ENCODE measurements around the gene ZNF804A.
A peak's percentile ranks its signal among the peaks of the same experiment; 100 is the strongest.
"Not testable (repeated sequence)": the region's sequence is repeated elsewhere in the genome, so short reads cannot be mapped to it uniquely, and the experiment has no call there.

The ZNF804A gene

GRCh38 chr2:184835398-184835715, 237.0 kb downstream of the ZNF804A start:
- DNase-seq: no peak

DNA sequence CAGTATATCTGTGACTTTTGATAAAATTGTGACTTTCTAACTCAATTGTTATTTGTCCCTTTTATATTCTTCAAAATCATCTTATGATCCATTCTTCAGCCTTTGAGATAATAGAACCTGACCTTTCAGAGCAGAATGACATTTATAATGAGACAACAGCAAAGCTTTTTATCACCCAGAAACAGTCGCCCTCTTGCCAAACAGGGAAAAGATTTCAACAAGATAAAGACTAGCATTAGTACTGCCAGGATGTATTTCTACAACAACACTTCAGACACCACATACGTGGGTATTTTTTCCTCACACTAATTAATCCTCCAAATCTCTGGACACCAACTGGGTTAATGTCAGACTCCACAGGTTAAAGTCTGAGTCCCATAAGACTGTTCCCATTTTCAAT, 249.0 kb downstream of the ZNF804A start:
- no peak for DNase-seq

DNA sequence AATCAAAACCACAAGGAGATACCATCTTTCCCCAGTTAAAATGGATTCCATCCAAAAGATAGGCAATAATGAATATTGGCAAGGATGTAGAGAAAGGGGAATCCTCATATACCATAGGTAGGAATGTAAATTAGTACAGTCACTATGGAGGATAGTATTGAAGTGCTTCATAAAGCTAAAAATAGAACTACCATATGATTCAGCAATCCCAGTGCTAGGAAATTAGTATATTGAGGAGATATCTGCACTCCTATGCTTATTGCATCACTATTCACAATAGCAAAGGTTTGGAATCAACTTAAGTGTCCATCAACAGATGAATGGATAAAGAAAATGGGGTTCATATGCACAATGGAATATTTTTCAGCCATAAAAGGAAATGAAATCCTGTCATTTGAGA, 251.2 kb downstream of the ZNF804A start:
- no peak for DNase-seq

GRCh38 chr2:184851576-184851975, 253.2 kb downstream of the ZNF804A start:
- no peak for DNase-seq

DNA sequence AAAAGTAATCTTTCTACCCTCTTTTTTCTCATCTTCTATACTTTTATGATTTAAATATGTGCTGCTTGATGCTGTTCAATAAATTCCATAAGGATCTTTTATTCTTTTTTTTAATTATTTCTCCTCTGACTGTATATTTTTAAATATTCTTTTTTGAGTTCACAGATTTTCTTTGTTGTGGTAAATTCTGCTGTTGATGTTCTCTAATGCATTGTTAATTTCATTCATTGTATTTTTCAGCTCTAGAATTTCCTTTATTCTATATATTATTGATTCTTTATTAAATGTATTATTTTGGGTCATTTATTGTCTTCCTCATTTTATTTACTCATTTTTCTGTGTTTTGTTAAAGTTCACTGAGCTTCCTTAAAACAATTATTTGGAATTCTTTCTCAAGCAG, 260.9 kb downstream of the ZNF804A start:
- DNase-seq: no peak

GRCh38 chr2:184860744-184861143, 262.4 kb downstream of the ZNF804A start:
- no peak for DNase-seq

GRCh38 chr2:184875212-184875611, 276.9 kb downstream of the ZNF804A start:
- no peak for DNase-seq

DNA sequence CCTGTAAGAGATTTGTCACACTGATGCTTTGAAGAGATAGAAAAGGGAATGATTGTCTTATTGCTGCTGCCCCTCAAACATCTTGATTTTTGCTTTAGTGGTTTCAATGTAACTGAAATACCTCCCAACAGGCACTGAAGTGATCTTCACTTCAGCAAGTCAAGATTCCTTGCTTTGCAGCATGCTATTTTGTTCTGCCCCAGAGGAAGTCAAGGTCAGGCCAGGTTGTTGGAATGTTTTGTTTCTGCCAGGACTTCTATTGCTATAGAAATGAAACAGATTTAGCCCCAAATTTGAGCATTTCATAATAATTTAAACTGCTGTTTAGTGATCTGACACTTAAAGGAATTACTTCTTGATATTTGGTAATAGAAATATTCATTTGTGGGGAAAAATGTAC, 277.6 kb downstream of the ZNF804A start:
- DNase-seq: no peak

- no peak for DNase-seq
Measured at GRCh38 chr2:184877909-184878308, 279.6 kb downstream of the ZNF804A start.

GRCh38 chr2:184879671-184880070, 281.3 kb downstream of the ZNF804A start:
- no peak for DNase-seq

- not testable (repeated sequence) for DNase-seq
Measured at GRCh38 chr2:184886585-184886984, 288.3 kb downstream of the ZNF804A start.

DNA sequence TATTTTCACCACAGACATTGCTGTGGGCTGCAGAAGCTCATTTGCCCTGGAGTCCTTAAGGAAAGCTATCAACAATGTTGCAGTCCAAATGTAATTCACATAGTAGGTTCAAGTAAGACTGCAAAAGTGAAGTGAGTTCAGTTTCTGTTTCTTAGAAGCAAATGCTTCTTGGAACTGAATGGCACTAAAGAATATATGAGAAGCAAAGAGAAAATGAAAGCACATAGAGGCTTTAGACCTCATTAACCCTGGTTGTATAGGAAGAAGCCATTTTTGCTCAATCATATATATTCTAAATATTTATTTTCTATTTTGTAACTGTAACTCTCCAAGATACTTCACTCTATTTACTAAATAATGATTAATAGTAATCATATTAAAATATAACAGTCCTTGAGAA, 292.0 kb downstream of the ZNF804A start:
- DNase-seq: no peak

DNA sequence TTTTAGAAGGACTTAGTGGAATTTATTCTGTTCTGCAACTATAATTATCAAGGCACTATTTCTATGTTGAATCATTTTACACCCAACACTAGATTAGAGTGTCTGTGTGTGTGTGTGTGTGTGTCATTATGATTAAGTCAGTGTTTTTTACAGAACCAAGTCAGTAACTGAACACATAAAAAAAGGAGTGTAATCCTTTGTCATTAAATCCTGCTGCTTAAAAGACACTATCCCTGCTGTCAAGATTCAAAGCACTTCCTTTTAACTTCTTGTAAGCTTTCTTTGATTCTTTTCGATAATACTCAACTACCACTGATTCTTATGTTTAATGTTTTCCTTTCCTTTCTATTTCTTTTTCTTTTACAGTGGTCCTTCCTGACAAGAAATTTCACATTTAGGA, 306.7 kb downstream of the ZNF804A start:
- no peak for DNase-seq

- no peak for DNase-seq
Measured at GRCh38 chr2:184906160-184906559, 307.8 kb downstream of the ZNF804A start.

- DNase-seq: peak; percentile 54
Measured at GRCh38 chr2:184906709-184907108, 308.4 kb downstream of the ZNF804A start.

GRCh38 chr2:184908966-184909365, 310.6 kb downstream of the ZNF804A start:
- DNase-seq: no peak

- DNase-seq: no peak
Measured at GRCh38 chr2:184920451-184920965, 322.2 kb downstream of the ZNF804A start.

- no peak for DNase-seq
Measured at GRCh38 chr2:184921676-184922075, 323.3 kb downstream of the ZNF804A start.

GRCh38 chr2:184923751-184924150, 325.4 kb downstream of the ZNF804A start:
- no peak for DNase-seq

DNA sequence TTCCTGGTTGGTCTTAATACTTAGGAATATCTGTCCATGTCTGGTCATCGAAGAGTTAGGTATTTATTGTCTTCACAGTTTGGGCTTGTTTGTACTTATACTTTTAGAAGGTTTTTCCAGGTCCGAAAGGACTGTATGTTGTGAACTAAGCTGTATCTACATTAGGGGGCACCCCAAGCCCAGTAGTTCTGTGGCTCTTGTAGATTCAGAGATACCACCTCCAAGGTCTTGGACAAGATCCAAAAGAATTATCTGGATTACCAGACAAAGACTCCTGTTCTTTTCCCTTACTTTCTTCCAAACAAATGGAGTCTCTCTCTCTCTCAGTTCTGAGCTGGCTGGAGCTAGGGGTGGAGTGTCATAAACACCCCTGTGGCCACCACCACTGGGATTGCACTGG, 328.7 kb downstream of the ZNF804A start:
- no peak for DNase-seq

GRCh38 chr2:184936761-184937160, 338.4 kb downstream of the ZNF804A start:
- DNase-seq: no peak

DNA sequence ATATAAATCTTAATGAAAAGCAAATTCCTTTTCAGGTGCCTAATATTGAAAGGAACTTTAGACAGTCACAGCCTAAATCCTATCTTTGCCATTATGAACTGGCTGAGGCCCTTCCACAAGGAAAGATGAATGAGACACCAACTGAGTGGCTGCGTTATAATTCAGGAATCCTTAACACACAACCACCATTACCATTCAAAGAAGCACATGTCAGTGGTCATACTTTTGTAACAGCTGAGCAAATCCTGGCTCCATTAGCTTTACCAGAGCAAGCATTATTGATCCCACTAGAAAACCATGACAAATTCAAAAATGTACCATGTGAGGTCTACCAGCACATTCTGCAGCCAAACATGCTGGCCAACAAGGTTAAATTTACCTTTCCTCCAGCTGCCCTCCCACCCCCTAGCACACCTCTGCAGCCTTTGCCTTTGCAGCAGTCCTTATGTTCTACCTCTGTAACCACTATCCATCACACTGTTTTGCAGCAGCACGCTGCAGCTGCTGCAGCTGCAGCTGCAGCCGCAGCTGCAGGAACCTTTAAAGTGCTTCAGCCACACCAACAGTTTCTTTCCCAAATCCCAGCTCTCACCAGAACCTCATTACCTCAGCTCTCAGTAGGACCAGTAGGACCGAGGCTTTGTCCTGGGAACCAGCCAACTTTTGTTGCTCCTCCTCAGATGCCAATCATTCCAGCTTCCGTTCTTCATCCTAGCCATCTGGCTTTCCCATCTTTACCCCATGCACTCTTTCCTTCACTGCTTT, 340.1 kb downstream of the ZNF804A start:
- no peak for DNase-seq

DNA sequence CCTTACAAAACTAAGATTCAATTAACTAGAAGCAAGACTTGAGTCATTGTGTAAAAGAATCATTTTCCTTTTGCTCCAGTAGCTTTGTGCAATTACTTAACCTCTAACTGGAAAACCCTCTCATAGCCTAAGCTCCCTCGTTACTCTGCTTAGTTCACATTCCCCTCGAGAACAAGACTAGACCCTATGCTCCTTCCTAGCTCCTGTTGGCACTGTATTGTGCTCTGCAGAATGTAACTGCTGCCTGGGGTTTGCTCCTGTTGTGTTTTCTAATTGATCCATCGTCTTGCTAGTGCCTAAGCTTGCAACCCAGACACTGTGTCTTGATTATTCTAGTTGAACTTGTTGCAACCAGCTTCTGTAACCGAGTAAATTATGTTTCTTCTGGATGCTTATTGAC, 347.0 kb downstream of the ZNF804A start:
- DNase-seq: no peak

DNA sequence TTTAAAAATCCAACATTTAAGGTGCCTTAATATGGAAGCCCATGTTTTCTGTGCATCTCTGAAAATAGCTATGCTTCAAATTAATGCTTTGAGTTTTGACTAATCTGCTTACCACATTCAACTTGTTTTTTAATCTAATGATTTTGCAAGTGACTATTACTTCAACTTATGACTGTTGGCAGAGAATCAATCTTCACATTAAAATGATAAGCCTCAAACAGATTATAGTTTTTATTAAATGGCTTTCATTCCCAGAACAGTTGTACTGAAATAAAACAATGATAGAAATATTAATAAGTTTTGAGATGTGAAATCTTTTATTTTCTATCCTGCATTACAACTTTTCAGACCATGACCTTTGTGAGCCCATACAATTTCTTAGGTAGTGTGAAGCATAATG, 347.5 kb downstream of the ZNF804A start:
- no peak for DNase-seq

DNA sequence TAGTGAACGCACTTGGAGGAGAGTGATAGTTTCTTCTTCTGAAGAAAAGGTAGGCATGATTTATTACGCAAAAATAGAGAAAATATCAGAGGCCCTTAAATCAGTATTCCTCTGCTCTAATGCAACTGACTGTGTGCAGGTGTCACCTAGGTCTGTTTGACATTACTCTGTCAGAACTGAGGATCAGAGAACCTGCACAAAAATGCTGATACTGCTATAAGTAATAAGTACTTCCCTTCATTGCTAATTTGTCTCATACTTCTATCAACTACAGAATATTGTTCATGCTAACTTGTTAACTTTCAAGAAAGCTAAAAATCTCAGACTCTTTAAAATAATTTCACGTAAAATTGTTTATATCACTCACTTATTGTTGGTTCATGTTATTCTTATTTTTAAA, 358.5 kb downstream of the ZNF804A start:
- DNase-seq: no peak
